HG02970 (cell line): ENCODE data around the gene RTP2.

Experiments
- ATAC-seq: cut with Tn5 transposase; IDR thresholded peaks from one replicate; pipeline ENCODE4 v1.9.1; 2021; ENCODE audit warnings: mild to moderate bottlenecking, moderate library complexity, moderate number of reproducible peaks; ENCODE audit not compliant: unreplicated experiment, low FRiP score

The RTP2 gene

DNA sequence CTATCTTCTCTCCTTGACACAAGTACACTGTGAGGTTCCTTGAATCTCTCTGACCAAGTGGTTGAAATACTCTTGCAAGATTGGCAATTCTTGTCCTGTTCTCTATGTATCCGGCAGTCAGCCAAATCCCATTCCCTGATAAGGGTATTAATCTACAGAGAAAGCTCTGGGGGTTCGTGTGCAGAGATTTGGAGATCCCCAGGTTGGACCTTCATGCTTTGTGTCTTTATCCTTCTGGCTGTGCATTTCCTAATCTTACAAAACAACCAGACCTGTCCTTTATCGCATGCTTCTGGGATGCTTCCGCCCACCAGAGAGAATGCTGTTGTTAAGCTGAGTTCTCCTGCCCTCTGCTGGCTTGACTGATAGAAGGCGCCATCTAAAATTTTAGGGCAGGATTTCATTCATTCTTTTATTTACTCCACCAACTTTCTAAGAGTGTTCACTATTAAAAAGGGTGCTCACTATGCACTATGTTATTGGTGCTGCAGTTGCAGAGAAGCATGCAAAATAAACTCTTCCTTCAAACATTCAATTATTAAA is 23.6 kb downstream of the RTP2 start:
- ATAC-seq, result no peak

DNA sequence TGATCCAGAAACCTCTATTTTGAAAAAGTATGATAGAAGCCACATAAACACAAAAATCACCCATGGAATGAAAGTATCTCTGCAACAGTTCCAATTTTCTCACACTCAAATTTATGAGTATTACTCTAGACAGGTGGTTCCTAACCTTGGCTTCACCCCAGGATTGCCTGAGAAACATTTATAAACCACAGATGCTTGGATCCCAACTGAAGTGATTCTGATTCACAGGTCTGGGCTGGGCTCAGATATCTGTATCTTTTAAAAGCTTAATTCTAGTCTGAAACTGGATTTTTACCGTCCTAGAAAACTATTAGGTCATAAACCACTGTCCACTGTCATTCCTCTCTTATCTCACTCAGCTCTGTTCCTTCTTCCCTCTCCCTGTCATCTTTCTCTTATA is 24.8 kb downstream of the RTP2 start:
- no peak for ATAC-seq

DNA sequence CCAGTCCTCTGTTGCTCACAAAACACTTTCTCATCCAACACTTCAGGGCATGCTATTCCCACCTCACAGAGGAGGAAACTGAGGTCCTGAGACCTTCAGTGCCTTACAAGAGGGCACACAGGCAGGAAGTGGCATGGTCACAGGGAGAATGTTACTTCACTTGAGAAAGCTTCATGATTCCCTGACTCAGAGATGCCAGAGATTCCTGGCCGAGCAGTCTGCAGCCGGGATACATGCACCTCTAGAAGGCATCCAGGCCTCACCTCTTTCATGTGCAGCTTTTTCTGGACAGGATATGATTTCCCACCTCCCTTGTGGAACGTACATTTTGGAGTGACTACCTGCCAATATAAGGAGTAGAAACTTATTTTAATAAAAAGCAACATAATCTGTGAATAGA is 29.3 kb downstream of the RTP2 start:
- no peak for ATAC-seq

DNA sequence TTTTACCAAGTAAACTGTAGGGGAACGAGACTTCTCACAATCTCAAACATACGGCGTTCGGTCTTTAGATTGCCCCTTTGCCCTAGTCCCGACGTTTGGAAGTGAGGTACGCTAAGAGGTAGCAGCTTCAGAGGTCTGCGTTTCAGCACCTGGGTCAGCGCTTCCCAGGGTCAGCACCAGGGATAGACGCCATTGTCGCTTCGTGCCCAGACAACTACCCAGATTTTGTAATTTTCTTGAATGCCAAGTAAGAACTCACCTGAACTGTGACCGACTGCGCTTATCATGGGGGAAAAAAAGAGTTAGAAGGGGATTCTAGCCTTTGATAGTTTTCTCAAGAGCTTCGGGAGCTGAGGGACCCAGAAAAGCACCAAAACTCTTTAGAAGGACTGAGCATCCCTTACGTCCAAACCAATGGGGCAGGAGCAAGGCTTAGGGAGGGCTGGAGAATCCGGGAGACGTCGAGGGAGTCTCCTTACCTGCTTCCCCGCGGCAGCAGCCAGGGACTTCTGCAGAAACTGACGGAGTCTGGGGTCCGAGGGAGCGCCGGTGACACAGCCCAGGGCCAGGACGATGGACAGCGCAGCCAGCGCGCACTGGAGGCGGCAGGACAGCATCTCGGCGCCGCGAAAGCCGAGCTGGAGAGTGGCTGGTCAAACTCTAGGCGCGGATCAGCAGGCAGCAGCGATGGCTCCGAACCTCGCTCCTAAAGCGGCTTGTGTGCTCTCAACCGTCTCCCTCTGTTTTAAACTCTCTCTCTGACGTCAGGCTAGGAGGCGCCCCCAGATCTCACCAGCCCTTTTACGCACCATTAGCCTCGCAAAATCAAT is 32.5 kb downstream of the RTP2 start, which contains the start of gene SST:
SST (minus strand) TSS at position 720 of the 830 bp plus-strand sequence; CDS start at position 617, 103 bp downstream.
- no peak for ATAC-seq

DNA sequence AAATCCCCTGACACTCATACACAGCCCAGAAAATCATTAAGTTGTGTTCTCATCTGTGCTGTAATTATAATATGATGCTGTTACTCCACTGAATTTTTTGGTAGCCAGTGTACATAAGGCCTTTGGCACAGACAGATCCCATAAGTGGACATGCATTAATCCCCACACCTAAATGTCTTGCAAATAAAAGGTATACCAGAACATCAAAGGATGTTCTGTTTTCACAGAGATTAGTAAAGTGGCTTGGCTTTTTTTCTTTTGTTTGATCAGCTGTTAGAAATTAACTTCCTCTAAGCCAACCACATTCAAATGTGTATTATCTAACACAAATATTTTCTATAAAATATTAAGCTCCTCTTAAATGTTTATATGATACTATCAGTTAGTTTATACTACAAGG is 34.8 kb downstream of the RTP2 start:
- no peak for ATAC-seq

DNA sequence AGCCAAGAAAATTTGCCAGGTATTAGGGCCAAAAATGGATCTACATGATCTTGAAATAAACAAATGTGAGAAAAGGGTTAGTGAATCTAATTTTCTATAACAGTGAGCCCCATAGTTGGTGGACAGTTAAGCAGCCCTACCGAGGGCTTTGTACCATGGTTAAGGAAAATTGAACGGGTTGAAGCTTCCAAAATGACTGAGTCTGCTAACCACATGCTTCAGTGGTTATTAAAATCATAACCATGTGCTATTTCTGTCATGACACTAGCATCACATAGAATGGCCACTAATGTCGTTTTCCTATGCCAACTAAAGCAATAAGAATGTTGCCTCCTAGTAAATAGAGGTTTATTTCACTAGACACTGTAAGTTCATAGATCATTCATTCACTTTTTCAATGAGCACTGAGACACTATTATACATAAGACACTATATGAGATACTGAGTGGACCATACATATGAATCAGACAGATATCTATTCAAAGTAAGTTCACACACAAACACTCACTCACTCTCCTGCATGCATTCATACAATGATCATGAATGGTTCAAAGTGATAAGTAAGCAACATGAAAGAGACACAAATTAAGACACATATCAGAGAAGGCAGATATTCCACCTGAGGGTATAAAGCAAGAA is 36.5 kb downstream of the RTP2 start:
- ATAC-seq, result no peak

DNA sequence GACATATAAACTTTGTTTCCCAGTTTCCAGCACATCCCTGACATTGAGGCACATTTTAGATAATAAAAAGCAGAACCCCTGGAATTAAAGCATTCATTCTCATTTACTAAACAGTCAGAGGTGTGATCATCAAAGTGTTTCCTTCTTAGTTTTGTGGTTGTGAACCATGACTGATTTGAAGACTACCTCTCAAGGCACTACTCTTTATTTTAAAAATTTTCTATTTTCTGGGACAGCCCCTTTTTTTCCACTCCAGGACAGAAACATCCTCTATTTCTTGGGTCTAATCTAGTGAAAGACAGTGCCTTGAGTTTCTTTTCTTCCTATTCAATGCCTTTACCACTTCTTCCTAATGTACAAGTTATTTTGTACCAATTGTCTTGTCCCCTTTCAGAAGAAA is 37.3 kb downstream of the RTP2 start:
- ATAC-seq, result no peak

DNA sequence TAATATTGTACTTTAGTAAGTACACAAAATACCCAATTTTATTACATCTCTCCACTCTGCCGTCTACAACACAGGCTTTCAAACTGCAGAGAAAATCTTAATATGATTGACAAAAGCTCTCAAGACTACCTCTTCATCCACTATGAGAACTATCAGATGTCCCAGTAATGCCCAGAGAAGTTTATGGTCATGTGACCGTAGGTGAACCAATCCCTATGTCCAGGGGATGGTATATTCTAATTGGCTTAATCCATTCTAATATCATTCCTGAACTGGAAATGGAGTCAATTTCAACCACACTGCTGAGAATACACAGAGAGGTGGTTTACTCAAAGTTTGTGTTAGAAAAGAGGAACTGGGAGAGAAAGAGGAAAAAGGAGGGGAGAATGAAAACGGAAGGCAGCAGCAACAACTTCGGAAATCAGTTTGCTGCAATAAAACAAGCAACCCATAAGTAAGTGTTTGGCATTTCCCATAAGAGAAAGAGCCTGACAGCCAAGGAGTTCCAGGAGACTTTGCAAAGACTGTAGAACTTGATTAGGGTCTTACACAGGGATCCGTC is 39.4 kb downstream of the RTP2 start:
- no peak for ATAC-seq

DNA sequence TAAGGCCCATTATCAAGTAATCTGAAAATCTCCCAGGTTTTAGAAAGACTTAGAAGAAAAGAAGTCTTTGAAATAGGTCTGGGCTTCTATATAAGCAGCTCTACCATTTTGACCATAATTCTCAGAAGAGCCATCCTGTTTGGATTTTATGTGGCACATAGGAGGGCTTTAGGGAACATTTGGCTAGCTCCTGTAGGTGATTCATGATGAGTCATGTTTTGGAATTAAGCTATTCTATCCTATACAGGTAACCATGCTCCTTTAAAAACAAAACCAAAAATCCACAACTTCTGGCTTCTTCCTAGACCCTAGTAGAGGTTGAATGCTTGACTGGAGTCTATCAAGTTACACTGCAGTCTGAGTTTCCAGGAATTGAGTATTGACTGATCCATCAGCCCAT is 41.1 kb downstream of the RTP2 start:
- no peak for ATAC-seq

DNA sequence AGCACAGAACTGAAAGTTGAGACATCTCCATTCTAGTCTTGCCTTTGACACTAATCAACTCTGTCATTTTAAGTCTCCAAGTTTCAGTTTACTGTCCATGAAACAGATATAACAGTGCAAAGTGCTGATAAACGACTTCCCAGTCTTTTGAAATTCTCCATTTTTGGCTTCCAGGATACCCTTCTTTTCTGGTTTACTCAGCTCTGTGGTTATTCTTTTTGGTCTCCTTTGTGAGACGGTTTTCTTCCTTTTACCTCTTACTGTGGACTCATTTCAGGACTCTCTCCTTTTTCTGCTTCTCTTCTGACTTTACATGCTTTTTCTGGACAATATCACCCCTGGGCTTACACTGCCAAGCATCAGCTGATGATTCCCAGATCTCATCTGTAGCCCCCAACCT is 51.1 kb downstream of the RTP2 start:
- ATAC-seq, result no peak
